ENCODE measurements around the gene TEX14. TPM values are rescaled to one million over a fixed set of nuclear protein-coding genes. Genes with fewer than 3 reads are reported as not detected.

The TEX14 gene
- total and polyA plus RNA-seq, 9 donors: 0.11 to 1.0 (median 0.34) TPM

- WGBS, 3 donors: 67 to 76% (median 72%) methylated on average over 4 of the region's 4 CpGs
- H3K4me3 ChIP-seq: no peak overlapping the region
- H3K36me3 ChIP-seq: no peaks in the 10 kb centered on the region
- peaks cover 3% of the 10 kb centered on the region for H3K4me1 ChIP-seq (ENCODE audit: insufficient read depth)
- no peak for DNase-seq
- H3K9me3 ChIP-seq: no peaks in the 10 kb centered on the region
- TF ChIP-seq EP300 (IDR thresholded peaks at IDR 0.05) (no peak), POLR2A (IDR thresholded peaks at IDR 0.05) (no peak), CTCF (IDR thresholded peaks at IDR 0.05) (no peak)
- H3K27me3 ChIP-seq: no peaks in the 10 kb centered on the region
- intact Hi-C loops (cut with DNase I): no loop called here
- no peak overlapping the region for H3K27ac ChIP-seq
These were observed 156.9 kb downstream of the TEX14 start for GRCh38 chr17:58534901-58535421.

GRCh38 chr17:58534331-58534730 is 157.5 kb downstream of the TEX14 start:
- Histone ChIP-seq H3K4me1 (ENCODE audit: insufficient read depth) (peaks cover 6% of the 10 kb centered on the region), H3K27ac (no peak overlapping the region), H3K27me3 (no peaks in the 10 kb centered on the region), H3K9me3 (no peaks in the 10 kb centered on the region), H3K36me3 (no peaks in the 10 kb centered on the region), H3K4me3 (no peak overlapping the region)
- WGBS, 3 donors: 62 to 66% (median 65%) methylated on average over 3 of the region's 3 CpGs
- no peak for DNase-seq
- TF ChIP-seq CTCF (IDR thresholded peaks at IDR 0.05) (no peak), EP300 (IDR thresholded peaks at IDR 0.05) (no peak), POLR2A (IDR thresholded peaks at IDR 0.05) (no peak)
- intact Hi-C loops (cut with DNase I): no loop called here

- TF ChIP-seq EP300 (IDR thresholded peaks at IDR 0.05) (no peak), CTCF (IDR thresholded peaks at IDR 0.05) (no peak), POLR2A (IDR thresholded peaks at IDR 0.05) (no peak)
- intact Hi-C loops (cut with DNase I): no loop called here
- WGBS, 3 donors: 93% methylated on average over 5 of the region's 5 CpGs
These were observed 158.1 kb downstream of the TEX14 start for GRCh38 chr17:58533616-58534188.

GRCh38 chr17:58532555-58532951 is 159.3 kb downstream of the TEX14 start:
- WGBS, 3 donors: 51 to 58% (median 57%) methylated on average over 3 of the region's 3 CpGs
- Histone ChIP-seq H3K4me1 (ENCODE audit: insufficient read depth) (peaks cover 5% of the 10 kb centered on the region), H3K9me3 (no peaks in the 10 kb centered on the region), H3K36me3 (no peaks in the 10 kb centered on the region), H3K27ac (no peak overlapping the region), H3K4me3 (no peak overlapping the region), H3K27me3 (no peaks in the 10 kb centered on the region)
- DNase-seq: no peak
- intact Hi-C loops (cut with DNase I): no loop called here
- TF ChIP-seq EP300 (IDR thresholded peaks at IDR 0.05) (no peak), CTCF (IDR thresholded peaks at IDR 0.05) (no peak), POLR2A (IDR thresholded peaks at IDR 0.05) (no peak)

More at GRCh38 chr17:58533616-58534188, 158.1 kb downstream of the TEX14 start:
- Histone ChIP-seq H3K4me1 (ENCODE audit: insufficient read depth) (peaks cover 6% of the 10 kb centered on the region), H3K27ac (no peak overlapping the region), H3K36me3 (no peaks in the 10 kb centered on the region), H3K4me3 (no peak overlapping the region), H3K27me3 (no peaks in the 10 kb centered on the region), H3K9me3 (no peaks in the 10 kb centered on the region)
- DNase-seq: no peak

All from ovary (tissue), 9 donors.